MM.1S (cell line): ENCODE data around the gene C17orf50.

Source experiments
- CTCF ChIP-seq: fragments of 300-600 bp; sonication (generic); IDR thresholded peaks from 2 replicates; pipeline ENCODE4 v1.5.1; 2016; ENCODE audit warnings: antibody characterized with exemption, low read length, mixed read lengths
- EZH2 ChIP-seq: fragments of 300-600 bp; sonication (generic); optimal IDR thresholded peaks from 2 replicates; pipeline ENCODE3; 2017; ENCODE audit warnings: low read depth, mild to moderate bottlenecking, antibody characterized with exemption, low read length, mixed read lengths
- EZH2phosphoT487 ChIP-seq: fragments of 300-600 bp; sonication (generic); IDR thresholded peaks from 2 replicates; pipeline ENCODE4 v1.6.1; 2018; ENCODE audit warnings: antibody characterized with exemption, low read length

- TF ChIP-seq CTCF (no peak), EZH2phosphoT487 (no peak), EZH2 (no peak)
Measured at GRCh38 chr17:35766489-35766877, 5.8 kb downstream of the C17orf50 start.
